H1 (cell line): ENCODE measurements around the gene SDSL.

Experiments used
- EZH2 ChIP-seq: fragments of 200-600 bp; sonication (generic); IDR thresholded peaks from 2 replicates; pipeline ENCODE4 v1.7.1; 2012; ENCODE audit warnings: low read depth, mild to moderate bottlenecking, moderate library complexity, low read length, inconsistent platforms; ENCODE audit not compliant: severe bottlenecking
- HDAC2 ChIP-seq, 2 experiments: fragments of 300-600 bp in 1 of 2; sonication (generic) in 1 of 2; IDR thresholded peaks; 2 replicates each; pipeline ENCODE4 v1.6.1; 2011 to 2012; ENCODE audit warnings: low read depth in 2 of 2, low read length in 2 of 2, mild to moderate bottlenecking in 2 of 2, moderate library complexity in 2 of 2, borderline replicate concordance in 1 of 2, inconsistent platforms in 1 of 2
- NANOG ChIP-seq: IDR thresholded peaks from 2 replicates; pipeline ENCODE4 v1.6.1; 2011; ENCODE audit warnings: low read length, low read depth, mild to moderate bottlenecking, inconsistent platforms; ENCODE audit not compliant: insufficient read depth, poor library complexity, severe bottlenecking
- POLR2A ChIP-seq, 2 experiments: IDR thresholded peaks; 1 replicate in 1 of 2; 2 replicates in 1 of 2; pipeline ENCODE4 v1.6.1; 2011; ENCODE audit warnings: low read depth in 2 of 2, low read length in 2 of 2, mild to moderate bottlenecking in 2 of 2; ENCODE audit errors: control extremely low read depth in 1 of 2
- POLR2AphosphoS5 ChIP-seq: IDR thresholded peaks from 2 replicates; pipeline ENCODE4 v1.6.1; 2011; ENCODE audit warnings: low read depth, low read length
- POU5F1 ChIP-seq: IDR thresholded peaks from 2 replicates; pipeline ENCODE4 v1.6.1; 2011; ENCODE audit warnings: low read depth, mild to moderate bottlenecking, low read length, moderate library complexity
- RBBP5 ChIP-seq: IDR thresholded peaks from 2 replicates; pipeline ENCODE4 v1.7.1; 2012; ENCODE audit warnings: low read depth, mild to moderate bottlenecking, inconsistent platforms, low read length, moderate library complexity, borderline replicate concordance
- RFX5 ChIP-seq: IDR thresholded peaks from 2 replicates; pipeline ENCODE4 v1.6.1; 2011; ENCODE audit warnings: low read depth, low read length, improper control_type of control experiment, borderline replicate concordance
- SIN3A ChIP-seq, 2 experiments: IDR thresholded peaks in 1 of 2; conservative IDR thresholded peaks in 1 of 2; 2 replicates each; pipeline ENCODE4 v1.6.1; 2011 to 2012; ENCODE audit warnings: low read length in 2 of 2, improper control_type of control experiment in 1 of 2, low read depth in 1 of 2, mild to moderate bottlenecking in 1 of 2
- SRF ChIP-seq: IDR thresholded peaks from 2 replicates; pipeline ENCODE4 v1.6.1; 2011; ENCODE audit warnings: mild to moderate bottlenecking, low read depth, low read length, moderate library complexity
- TAF1 ChIP-seq: IDR thresholded peaks from 2 replicates; pipeline ENCODE4 v1.6.1; 2011; ENCODE audit warnings: mild to moderate bottlenecking, low read depth, low read length
- TEAD4 ChIP-seq: IDR thresholded peaks from 2 replicates; pipeline ENCODE4 v1.6.1; 2012; ENCODE audit warnings: low read depth, low read length, inconsistent platforms, mixed read lengths
- TF ChIP-seq, protein P1 (sequence below), 3 experiments: IDR thresholded peaks; 1 replicate in 2 of 3; 2 replicates in 1 of 3; pipeline versions ENCODE4 v1.5.1 to v1.6.1; 2011; ENCODE audit warnings: low read length in 3 of 3, mild to moderate bottlenecking in 3 of 3, inconsistent platforms in 2 of 3, low read depth in 1 of 3, moderate library complexity in 1 of 3; ENCODE audit not compliant: insufficient read depth in 1 of 3; ENCODE audit errors: control extremely low read depth in 1 of 3
- TF ChIP-seq, protein P2 (sequence below): IDR thresholded peaks from 2 replicates; pipeline ENCODE4 v1.6.1; 2011; ENCODE audit warnings: low read depth, mild to moderate bottlenecking, low read length; ENCODE audit not compliant: insufficient read depth

DNA sequence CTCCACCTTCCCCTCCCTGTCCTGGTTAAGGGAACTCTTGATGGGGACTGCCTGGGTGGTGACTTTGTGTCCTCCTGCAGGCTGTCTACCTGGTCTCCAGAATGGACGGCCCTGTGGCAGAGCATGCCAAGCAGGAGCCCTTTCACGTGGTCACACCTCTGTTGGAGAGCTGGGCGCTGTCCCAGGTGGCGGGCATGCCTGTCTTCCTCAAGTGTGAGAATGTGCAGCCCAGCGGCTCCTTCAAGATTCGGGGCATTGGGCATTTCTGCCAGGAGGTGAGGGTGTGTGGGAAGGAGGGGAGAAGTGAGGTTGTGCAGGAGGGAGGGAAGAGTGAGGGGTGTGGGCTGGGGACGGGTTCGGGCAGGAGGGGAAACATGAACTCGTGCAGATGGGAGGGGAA is 5.7 kb downstream of the SDSL start:
- TF ChIP-seq, protein P1, sequence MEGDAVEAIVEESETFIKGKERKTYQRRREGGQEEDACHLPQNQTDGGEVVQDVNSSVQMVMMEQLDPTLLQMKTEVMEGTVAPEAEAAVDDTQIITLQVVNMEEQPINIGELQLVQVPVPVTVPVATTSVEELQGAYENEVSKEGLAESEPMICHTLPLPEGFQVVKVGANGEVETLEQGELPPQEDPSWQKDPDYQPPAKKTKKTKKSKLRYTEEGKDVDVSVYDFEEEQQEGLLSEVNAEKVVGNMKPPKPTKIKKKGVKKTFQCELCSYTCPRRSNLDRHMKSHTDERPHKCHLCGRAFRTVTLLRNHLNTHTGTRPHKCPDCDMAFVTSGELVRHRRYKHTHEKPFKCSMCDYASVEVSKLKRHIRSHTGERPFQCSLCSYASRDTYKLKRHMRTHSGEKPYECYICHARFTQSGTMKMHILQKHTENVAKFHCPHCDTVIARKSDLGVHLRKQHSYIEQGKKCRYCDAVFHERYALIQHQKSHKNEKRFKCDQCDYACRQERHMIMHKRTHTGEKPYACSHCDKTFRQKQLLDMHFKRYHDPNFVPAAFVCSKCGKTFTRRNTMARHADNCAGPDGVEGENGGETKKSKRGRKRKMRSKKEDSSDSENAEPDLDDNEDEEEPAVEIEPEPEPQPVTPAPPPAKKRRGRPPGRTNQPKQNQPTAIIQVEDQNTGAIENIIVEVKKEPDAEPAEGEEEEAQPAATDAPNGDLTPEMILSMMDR (IDR thresholded peaks at IDR 0.05; ENCODE audit: control extremely low read depth in 1 of 3, insufficient read depth in 1 of 3, low read depth in 1 of 3, low read length in 3 of 3) = no peak
- no peak for TF ChIP-seq RFX5
- TF ChIP-seq SRF = no peak
- no peak for TF ChIP-seq NANOG
- TF ChIP-seq POLR2AphosphoS5 = no peak
- no peak for TF ChIP-seq HDAC2 (IDR thresholded peaks at IDR 0.05; ENCODE audit: borderline replicate concordance in 1 of 2, low read depth in 2 of 2, low read length in 2 of 2)
- no peak for TF ChIP-seq RBBP5
- no peak for TF ChIP-seq POU5F1
- no peak for TF ChIP-seq EZH2
- TF ChIP-seq, protein P2, sequence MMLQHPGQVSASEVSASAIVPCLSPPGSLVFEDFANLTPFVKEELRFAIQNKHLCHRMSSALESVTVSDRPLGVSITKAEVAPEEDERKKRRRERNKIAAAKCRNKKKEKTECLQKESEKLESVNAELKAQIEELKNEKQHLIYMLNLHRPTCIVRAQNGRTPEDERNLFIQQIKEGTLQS = no peak
- no peak for TF ChIP-seq POLR2A (IDR thresholded peaks at IDR 0.05; ENCODE audit: control extremely low read depth in 1 of 2, low read depth in 2 of 2, low read length in 2 of 2)
- no peak for TF ChIP-seq SIN3A (conservative IDR thresholded peaks at IDR 0.05 in 1 of 2, IDR thresholded peaks at IDR 0.05 in 1 of 2; ENCODE audit: low read depth in 1 of 2, low read length in 2 of 2)
- TF ChIP-seq TEAD4 = no peak
- TF ChIP-seq TAF1 = no peak
